Astrocyte (in vitro differentiated cells and primary cell): ENCODE results near the gene POLR3B. TPM values are rescaled to one million over a fixed set of nuclear protein-coding genes. Genes with fewer than 3 reads are reported as not detected.

Experiments used
- DNase-seq: peaks from one replicate; pipeline ENCODE4 v3.0.0-alpha.2; 2010; ENCODE audit warnings: low read depth
- FAIRE-seq: peaks from 2 replicates; lab custom pipeline; 2011; peaks lifted over from hg19 to GRCh38; lab: Jason Lieb, UNC
- H2AFZ ChIP-seq: 2 replicates; pipeline ENCODE4 v1.6.0; 2012; ENCODE audit warnings: low read depth, low read length, inconsistent platforms
- H3K27ac ChIP-seq: 2 replicates; pipeline ENCODE4 v1.5.1; 2011; ENCODE audit warnings: low read depth, low read length, inconsistent platforms
- H3K27me3 ChIP-seq: 2 replicates; pipeline ENCODE4 v1.6.0; 2011; ENCODE audit warnings: low read length, inconsistent platforms; ENCODE audit not compliant: insufficient read depth
- H3K36me3 ChIP-seq: 2 replicates; pipeline ENCODE4 v1.5.1; 2011; ENCODE audit warnings: low read length, inconsistent platforms; ENCODE audit not compliant: insufficient read depth
- H3K4me1 ChIP-seq: 2 replicates; pipeline ENCODE4 v1.5.1; 2011; ENCODE audit warnings: low read length, inconsistent platforms; ENCODE audit not compliant: insufficient read depth
- H3K4me2 ChIP-seq: 2 replicates; pipeline ENCODE4 v1.6.0; 2012; ENCODE audit warnings: low read length, inconsistent platforms
- H3K4me3 ChIP-seq: 2 replicates; pipeline ENCODE4 v1.5.1; 2011; ENCODE audit warnings: low read depth, mild to moderate bottlenecking, low read length, inconsistent platforms; ENCODE audit not compliant: insufficient read depth
- H3K79me2 ChIP-seq: 2 replicates; pipeline ENCODE4 v1.6.0; 2012; ENCODE audit warnings: mild to moderate bottlenecking, low read length, inconsistent platforms; ENCODE audit not compliant: insufficient read depth
- H3K9ac ChIP-seq: 2 replicates; pipeline ENCODE4 v1.6.0; 2012; ENCODE audit warnings: mild to moderate bottlenecking, low read length, inconsistent platforms
- H3K9me3 ChIP-seq: 2 replicates; pipeline ENCODE4 v1.5.1; 2012; ENCODE audit warnings: low read depth, mild to moderate bottlenecking, low read length, inconsistent platforms; ENCODE audit not compliant: insufficient read depth
- H4K20me1 ChIP-seq: 2 replicates; pipeline ENCODE4 v1.6.0; 2012; ENCODE audit warnings: low read length, inconsistent platforms; ENCODE audit not compliant: insufficient read depth
- H3K27ac Mint-ChIP-seq: one replicate; pipeline ENCODE4 v1.8.0; 2021; ENCODE audit warnings: mild to moderate bottlenecking, mixed read lengths; ENCODE audit not compliant: unreplicated experiment
- H3K27me3 Mint-ChIP-seq: one replicate; pipeline ENCODE4 v1.8.0; 2021; ENCODE audit warnings: low read depth, mixed read lengths; ENCODE audit not compliant: unreplicated experiment
- H3K36me3 Mint-ChIP-seq: one replicate; pipeline ENCODE4 v1.8.0; 2021; ENCODE audit warnings: low read depth, mixed read lengths; ENCODE audit not compliant: unreplicated experiment
- H3K4me1 Mint-ChIP-seq: one replicate; pipeline ENCODE4 v1.8.0; 2021; ENCODE audit warnings: low read depth, mixed read lengths; ENCODE audit not compliant: unreplicated experiment
- H3K4me3 Mint-ChIP-seq: one replicate; pipeline ENCODE4 v1.8.0; 2021; ENCODE audit warnings: mild to moderate bottlenecking, moderate library complexity, mixed read lengths; ENCODE audit not compliant: unreplicated experiment
- H3K9me3 Mint-ChIP-seq: one replicate; pipeline ENCODE4 v1.8.0; 2021; ENCODE audit warnings: mild to moderate bottlenecking, mixed read lengths; ENCODE audit not compliant: unreplicated experiment
- CTCF ChIP-seq: IDR thresholded peaks from 2 replicates; pipeline ENCODE4 v1.5.1; 2011; ENCODE audit warnings: low read depth, mild to moderate bottlenecking, inconsistent platforms, low read length, moderate library complexity; ENCODE audit not compliant: insufficient read depth
- EZH2 ChIP-seq: IDR thresholded peaks from 2 replicates; pipeline ENCODE4 v1.6.1; 2012; ENCODE audit warnings: mild to moderate bottlenecking, low read length, inconsistent platforms; ENCODE audit not compliant: insufficient read depth
- total RNA-seq: library from RNA; stranded (reverse); gene quantifications from 2 replicates; pipeline ENCODE4 v1.2.1, GENCODE V29; 2021

The POLR3B gene
- total RNA-seq, 1 donor from 2014 or later, result 10.9 TPM

GRCh38 chr12:106480251-106480650 is 122.7 kb downstream of the POLR3B start:
- Mint-ChIP-seq H3K27me3 (no peaks in the 10 kb centered on the region), H3K4me1 (peaks cover 4% of the 10 kb centered on the region), H3K36me3 (peaks cover 2% of the 10 kb centered on the region), H3K27ac (no peak overlapping the region), H3K4me3 (no peak overlapping the region), H3K9me3 (no peaks in the 10 kb centered on the region)
- Histone ChIP-seq H4K20me1 (no peaks in the 10 kb centered on the region), H3K27ac (no peak overlapping the region), H3K4me3 (no peak overlapping the region), H3K27me3 (no peaks in the 10 kb centered on the region), H3K4me2 (no peak overlapping the region), H3K79me2 (no peaks in the 10 kb centered on the region), H2AFZ (no peak overlapping the region), H3K9me3 (no peaks in the 10 kb centered on the region), H3K4me1 (no peaks in the 10 kb centered on the region), H3K36me3 (no peaks in the 10 kb centered on the region), H3K9ac (no peak overlapping the region)
- DNase-seq (no peak), FAIRE-seq (no peak)
- TF ChIP-seq CTCF, result no peak
- TF ChIP-seq EZH2, result no peak

- Histone ChIP-seq H3K9ac (no peak overlapping the region), H3K27me3 (no peaks in the 10 kb centered on the region), H4K20me1 (no peaks in the 10 kb centered on the region), H3K27ac (no peak overlapping the region), H3K4me3 (no peak overlapping the region), H3K79me2 (no peaks in the 10 kb centered on the region), H3K4me2 (no peak overlapping the region), H3K4me1 (no peaks in the 10 kb centered on the region), H2AFZ (no peak overlapping the region), H3K9me3 (no peaks in the 10 kb centered on the region), H3K36me3 (no peaks in the 10 kb centered on the region)
- FAIRE-seq (no peak), DNase-seq (no peak)
- Mint-ChIP-seq H3K36me3 (peaks cover 2% of the 10 kb centered on the region), H3K27me3 (no peaks in the 10 kb centered on the region), H3K4me3 (no peak overlapping the region), H3K9me3 (no peaks in the 10 kb centered on the region), H3K4me1 (peaks cover 4% of the 10 kb centered on the region), H3K27ac (no peak overlapping the region)
- TF ChIP-seq CTCF (no peak), EZH2 (no peak)
Observed at GRCh38 chr12:106481246-106481645, 123.7 kb downstream of the POLR3B start.

- H3K36me3 ChIP-seq, result no peaks in the 10 kb centered on the region
- FAIRE-seq, result no peak
- no peak overlapping the region for H3K9ac ChIP-seq
- H3K27me3 ChIP-seq, result no peaks in the 10 kb centered on the region
- no peaks in the 10 kb centered on the region for H3K27me3 Mint-ChIP-seq
- no peak for DNase-seq
- H3K4me1 ChIP-seq, result no peaks in the 10 kb centered on the region
- peaks cover 6% of the 10 kb centered on the region for H4K20me1 ChIP-seq
- H3K27ac ChIP-seq, result no peak overlapping the region
- no peak for TF ChIP-seq EZH2
- no peak for TF ChIP-seq CTCF
- no peak overlapping the region for H3K4me2 ChIP-seq
- no peak overlapping the region for H3K4me3 Mint-ChIP-seq
- H3K9me3 ChIP-seq, result no peaks in the 10 kb centered on the region
- H3K9me3 Mint-ChIP-seq, result no peaks in the 10 kb centered on the region
- no peaks in the 10 kb centered on the region for H3K79me2 ChIP-seq
- H2AFZ ChIP-seq, result no peak overlapping the region
- no peaks in the 10 kb centered on the region for H3K4me1 Mint-ChIP-seq
- H3K4me3 ChIP-seq, result no peak overlapping the region
- peaks cover 3% of the 10 kb centered on the region for H3K36me3 Mint-ChIP-seq
- H3K27ac Mint-ChIP-seq, result no peak overlapping the region
Observed at GRCh38 chr12:106487664-106488063, 130.1 kb downstream of the POLR3B start.
